Mesenteric fat pad (tissue), 1 donor: Measurements from ENCODE around the gene UNC5B. TPM values are rescaled to one million over a fixed set of nuclear protein-coding genes. Genes with fewer than 3 reads are reported as not detected.

Experiments used
- DNase-seq: peaks from one replicate; pipeline ENCODE4 v3.0.0-alpha.2; 2020; ENCODE audit warnings: low spot score
- total RNA-seq: library from RNA; stranded (reverse); fragmentation: NEBNext Ultra II Directional; extraction: Animal tissue kit (Norgen Biotek cat#: 25700); gene quantifications from one replicate; pipeline ENCODE4 v1.2.1, GENCODE V29; 2021
- donor health status: DM: yes; HTN: yes; CAD: no.

UNC5B gene
- total RNA-seq, 1 donor from 2014 or later, result 5.3 TPM

DNA sequence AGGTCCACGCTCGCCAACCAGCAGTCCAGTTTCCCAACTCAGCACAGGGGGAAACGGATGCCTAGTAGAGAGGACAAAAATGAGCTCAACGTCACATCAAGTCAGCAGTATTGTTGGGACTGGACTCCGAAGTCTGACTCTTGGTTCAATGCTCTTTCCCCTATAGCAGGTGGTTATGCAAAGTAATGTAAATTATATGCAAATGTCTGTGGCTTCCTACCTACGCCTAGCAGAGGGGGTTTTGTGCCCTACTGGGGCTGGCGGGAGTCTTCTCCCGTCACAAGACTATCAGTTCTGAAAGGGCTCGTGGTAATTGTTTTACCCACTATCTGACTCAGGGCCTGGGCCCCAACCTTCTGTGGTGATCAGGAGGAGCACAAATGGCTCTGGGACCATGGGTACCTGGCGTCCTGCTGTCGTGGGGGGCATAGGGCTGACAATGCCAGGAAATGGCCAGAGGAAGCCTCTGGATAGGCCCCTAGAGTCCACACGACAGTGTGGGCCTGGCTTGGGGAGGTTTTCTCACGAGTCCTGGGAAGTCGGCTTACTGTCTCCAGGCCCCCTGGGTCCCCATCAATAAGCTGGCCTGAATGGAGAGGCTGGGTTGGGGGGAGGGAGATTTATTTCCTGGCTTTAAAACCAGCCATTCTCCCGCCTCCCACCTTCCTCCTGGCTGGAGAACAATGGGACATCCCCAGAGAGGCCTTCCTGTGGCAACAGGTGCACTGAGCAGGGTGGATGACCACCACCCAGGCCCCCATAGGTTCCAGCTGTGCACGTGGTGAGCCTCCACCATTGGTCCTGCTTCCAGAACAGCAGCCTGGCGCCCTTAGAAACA, 41.8 kb downstream of the UNC5B start:
- no peak for DNase-seq

DNA sequence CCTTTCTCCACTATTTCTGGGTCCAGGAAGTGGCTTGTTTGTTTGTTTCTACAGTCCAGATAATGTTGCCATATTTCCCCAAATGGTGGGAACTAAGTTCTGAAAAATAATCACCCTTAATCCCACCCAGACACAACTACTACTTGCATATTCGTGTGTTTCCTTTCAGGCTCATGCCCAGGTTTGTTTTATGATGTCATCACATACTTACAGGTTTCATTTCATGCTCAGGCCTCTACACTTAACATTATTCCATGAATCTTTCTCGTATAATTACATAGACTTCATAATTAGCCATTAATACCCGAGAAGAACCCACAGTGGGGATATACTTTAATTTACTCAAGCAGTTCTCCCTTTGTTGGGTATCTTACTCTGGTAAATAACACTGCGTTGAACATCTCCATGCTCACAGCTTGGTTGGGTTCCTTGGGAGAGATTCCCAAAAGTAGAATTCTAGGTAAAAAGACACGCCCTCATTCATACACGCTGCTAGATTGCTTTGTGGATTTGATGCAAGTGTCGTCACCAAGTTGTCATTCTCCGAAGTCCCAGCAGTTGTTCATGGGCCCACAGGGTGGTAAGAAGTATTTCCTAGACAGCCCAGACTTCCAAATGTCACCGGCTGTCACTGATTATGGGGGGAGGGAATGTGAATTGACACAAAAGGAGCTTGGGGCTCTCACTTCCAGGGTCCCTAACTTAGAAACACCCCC, 42.6 kb downstream of the UNC5B start:
- DNase-seq, result no peak

- DNase-seq, result no peak
Measured at GRCh38 chr10:71255550-71255807, 43.1 kb downstream of the UNC5B start.

DNA sequence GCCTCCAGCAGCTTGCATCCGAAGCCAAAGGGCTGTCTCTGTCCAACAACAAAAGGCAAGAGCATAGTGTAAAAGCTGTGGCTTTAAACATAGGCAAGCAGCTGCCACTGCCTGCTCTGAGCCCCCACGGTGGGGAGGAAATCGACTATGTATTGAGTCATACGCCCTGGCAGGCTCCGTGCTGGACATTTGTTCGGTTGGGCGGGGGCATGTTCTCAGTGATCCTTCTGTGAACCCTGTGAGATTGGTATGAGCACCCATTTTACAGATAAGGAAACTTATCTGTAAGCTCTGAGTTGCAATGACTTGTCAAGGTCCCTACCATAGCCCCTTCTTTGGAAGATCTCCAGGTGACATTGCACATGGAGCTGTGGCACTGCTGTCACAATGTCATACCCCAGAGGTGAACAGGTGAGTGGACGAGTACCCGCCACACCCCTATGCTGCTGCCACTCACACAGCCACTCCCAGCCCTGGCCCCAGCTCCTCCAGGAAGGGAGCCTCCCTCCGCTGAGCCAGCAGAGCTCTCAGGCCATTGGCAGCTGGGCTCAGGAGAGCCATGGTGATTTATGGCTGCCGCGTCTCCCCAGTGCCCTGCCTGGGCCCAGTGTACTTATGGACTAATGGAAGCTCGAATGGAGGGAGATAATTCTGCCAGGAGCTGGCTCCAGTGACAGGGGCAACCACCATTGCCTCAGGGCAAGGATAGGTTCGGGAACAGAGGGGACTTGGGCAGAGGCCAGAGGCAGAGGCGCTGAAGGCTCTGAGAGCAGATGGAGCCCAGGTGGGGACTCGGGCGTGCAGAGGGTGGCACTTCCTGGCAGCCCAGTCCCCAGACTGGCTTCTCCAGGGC, 43.7 kb downstream of the UNC5B start:
- DNase-seq, result no peak

- no peak for DNase-seq
Measured at GRCh38 chr10:71256661-71257318, 44.4 kb downstream of the UNC5B start.

- DNase-seq, result no peak
Measured at GRCh38 chr10:71257319-71257997, 45.1 kb downstream of the UNC5B start.

DNA sequence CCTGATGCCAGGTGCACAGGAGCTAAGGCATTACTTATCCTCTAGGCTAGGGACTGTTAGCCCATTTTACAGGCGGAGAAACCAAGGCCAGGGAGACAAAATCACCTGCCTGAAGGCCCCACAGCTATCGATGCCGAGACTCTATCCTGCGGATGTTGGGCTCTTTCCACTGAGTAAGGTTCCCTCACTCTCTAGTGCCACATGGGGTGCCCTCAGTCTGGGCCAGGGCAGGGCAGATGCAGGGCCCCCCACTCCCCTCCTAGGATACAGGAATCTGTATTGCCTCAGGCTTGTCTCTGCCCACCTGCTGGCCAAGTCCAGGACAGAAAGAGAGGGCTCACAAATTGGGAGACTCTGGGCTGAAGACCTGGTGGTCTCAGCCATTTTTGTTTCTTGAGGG, 45.7 kb downstream of the UNC5B start:
- no peak for DNase-seq

GRCh38 chr10:71258446-71259145, 46.2 kb downstream of the UNC5B start:
- no peak for DNase-seq

DNA sequence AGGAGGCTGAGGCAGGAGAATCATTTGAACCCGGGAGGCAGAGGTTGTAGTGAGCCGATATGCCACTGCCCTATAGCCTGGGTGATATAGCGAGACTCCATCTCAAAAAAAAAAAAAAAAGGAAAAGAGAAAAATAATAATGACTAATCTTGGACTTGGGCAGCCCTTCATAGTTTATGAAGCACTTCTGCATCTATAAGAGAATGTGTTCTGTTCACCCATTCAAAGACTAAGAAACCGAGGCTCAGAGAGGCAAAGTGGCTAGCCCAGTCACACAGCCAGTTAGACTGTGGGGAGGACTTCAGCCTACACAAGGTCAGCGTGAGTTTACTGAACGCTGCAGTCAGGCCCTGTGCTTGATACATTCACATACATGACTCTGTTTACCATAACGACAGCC, 46.9 kb downstream of the UNC5B start:
- no peak for DNase-seq

- DNase-seq, result no peak
Measured at GRCh38 chr10:71259815-71260501, 47.6 kb downstream of the UNC5B start.

DNA sequence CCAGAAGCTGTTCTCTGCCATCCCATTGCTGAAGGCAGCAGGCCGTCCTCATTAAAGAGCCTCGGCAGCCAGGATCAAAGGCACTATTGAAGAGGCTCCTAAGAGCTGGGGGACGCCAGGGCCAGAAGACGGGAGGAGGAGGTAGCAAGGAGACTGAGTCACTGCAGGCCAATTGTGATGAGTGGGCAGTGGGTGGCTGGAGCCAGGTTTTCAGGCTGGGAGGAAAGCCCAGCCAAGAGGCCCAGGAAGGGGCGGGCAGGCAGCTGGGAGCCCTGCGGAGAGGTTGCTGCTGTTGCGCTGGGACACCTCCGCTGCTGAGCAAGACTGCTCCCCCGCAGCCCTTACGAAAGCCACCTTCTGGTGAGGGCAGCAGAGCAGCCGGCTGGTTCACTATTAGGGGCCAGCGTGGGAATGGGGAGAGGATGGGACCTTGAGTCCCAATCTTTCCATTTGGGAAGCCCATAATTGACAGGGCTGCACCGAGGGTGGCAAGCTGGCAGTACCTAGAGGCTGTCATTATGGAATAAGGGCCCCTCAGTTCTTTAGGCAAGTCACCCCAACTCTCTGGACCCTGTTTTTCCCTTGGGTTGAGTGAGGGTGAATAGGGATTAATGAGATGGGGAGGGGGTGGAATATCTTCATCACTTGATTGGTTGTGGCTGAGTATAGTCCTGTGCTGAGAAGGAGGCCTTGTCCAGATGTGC, 48.4 kb downstream of the UNC5B start:
- DNase-seq, result no peak

DNA sequence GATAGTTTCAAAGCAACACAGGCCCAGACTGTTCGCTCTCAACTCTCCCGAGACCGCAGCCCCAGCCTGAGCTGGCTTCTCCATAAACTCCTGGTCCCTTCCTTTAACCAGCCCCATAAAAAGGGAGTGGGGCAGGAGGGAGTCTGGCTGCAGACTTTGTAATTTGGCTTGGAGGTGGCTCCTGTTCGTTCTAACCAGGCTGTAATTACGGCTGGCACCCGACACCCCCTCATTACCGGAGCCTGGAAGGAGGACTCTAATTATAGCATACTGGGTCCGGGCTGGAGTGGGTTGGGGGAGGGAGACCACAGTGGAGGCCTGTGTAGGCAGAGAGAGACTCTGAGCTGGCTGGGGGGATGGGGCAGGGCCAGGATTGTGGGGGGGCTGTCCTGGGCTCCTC, 49.7 kb downstream of the UNC5B start:
- no peak for DNase-seq

DNA sequence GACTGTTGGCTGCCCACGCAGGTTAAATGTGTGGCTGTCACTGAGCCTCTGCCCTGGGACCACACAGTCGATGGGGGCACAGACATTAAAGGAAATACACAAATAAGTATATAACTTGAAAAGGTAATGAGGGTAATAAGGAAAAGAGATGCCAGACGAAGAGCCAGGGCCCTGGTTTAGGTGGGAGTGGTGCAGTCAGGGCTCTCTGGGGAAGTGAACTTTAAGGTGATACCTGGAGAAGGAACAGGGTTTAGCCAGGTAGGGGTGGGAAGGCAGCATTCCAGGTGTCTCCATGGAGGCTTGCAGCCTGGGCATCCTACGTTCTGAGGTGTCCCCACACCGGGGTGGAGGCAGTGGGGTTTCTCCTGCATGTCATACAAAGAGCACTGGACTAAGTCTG, 50.4 kb downstream of the UNC5B start:
- DNase-seq, result no peak

GRCh38 chr10:71263376-71263775, 51.0 kb downstream of the UNC5B start:
- DNase-seq, result no peak

DNA sequence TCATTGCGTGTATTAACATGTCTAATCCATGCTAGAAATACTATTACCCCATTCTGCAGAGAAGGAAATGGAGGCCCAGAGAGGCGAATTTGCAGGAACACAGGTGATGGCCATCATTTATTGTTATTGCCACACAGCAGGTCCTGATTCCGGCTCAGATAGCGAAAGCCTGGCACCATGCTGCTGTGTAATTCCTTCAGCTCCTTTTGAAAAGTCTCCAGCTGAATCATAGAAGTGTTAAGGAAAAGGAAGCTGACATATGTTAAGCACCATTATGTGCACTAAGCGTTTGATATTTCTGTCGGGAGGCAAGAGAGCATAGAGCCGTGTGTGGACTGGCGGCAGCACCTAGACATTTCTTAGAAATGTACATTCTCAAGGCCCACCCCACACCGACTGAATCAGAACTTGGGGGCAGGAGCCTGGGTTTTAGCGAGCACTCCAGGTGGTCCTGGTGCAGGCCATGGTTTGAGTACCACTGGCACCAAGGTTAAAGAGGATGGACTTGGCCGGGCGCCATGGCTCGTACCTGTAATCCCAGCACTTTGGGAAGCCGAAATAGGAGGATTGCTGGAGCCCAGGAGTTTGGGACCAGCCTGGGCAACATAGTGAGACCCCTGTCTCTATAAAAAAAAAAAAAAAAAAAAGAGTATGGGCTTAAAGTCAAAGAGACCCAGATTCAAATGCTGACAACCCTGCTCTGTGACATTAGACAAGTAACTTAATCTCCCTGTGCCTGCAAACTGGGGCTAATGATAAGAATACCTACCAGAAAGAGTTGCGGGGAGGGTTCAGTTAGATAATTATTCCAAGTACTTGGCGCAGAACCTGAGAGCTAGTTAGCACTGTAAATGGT, 52.2 kb downstream of the UNC5B start:
- DNase-seq, result no peak

DNA sequence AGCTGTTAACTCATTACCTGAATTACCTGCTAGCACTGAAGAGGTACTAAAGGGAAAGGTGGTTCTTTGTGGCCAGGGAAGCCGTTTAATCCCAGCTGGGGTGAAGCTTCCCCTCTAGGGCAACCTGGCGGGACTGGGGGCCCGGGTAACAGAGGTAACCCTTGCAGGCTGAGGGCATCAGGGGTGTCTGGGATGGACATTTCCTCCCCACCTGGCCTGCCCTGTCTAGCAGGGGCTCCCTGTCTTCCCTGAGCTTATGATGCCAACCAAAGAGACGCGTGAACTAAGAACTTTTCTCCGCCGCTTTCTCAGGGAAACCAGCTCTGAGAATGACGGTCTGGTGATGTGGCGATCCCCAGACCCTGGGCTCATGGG, 52.8 kb downstream of the UNC5B start:
- DNase-seq, result no peak

- no peak for DNase-seq
Measured at GRCh38 chr10:71265618-71266146, 53.3 kb downstream of the UNC5B start.
